Measurements from ENCODE around the gene C1QTNF2.

DNA sequence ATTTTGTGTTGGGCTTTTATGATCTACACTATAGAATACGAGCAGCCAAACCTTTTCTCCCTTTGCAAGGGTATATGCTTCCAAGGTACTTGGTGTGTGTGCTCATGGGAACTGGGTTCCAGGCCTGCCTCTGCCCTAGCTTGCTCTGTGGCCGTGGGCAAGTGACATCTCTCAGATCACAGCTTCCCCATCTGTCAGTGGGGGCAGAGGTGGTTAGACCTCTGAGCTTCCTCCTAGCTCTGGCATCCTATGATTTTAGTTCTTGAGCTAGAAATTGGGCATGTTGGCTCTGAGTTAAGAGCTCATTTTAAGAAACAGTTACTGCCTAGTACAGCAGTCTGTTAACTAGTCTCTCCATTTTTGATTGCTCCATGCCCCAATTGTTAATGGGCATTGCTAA is 45.5 kb downstream of the C1QTNF2 start:
- TF ChIP-seq, protein P1, sequence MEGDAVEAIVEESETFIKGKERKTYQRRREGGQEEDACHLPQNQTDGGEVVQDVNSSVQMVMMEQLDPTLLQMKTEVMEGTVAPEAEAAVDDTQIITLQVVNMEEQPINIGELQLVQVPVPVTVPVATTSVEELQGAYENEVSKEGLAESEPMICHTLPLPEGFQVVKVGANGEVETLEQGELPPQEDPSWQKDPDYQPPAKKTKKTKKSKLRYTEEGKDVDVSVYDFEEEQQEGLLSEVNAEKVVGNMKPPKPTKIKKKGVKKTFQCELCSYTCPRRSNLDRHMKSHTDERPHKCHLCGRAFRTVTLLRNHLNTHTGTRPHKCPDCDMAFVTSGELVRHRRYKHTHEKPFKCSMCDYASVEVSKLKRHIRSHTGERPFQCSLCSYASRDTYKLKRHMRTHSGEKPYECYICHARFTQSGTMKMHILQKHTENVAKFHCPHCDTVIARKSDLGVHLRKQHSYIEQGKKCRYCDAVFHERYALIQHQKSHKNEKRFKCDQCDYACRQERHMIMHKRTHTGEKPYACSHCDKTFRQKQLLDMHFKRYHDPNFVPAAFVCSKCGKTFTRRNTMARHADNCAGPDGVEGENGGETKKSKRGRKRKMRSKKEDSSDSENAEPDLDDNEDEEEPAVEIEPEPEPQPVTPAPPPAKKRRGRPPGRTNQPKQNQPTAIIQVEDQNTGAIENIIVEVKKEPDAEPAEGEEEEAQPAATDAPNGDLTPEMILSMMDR (IDR thresholded peaks at IDR 0.05) = no peak
- no peak for TF ChIP-seq POLR2A (IDR thresholded peaks at IDR 0.05)
- no peak for TF ChIP-seq EP300 (IDR thresholded peaks at IDR 0.05)
- TF ChIP-seq POLR2AphosphoS5 (IDR thresholded peaks at IDR 0.05) = no peak
